ENCODE measurements around the gene ANXA11. TPM values are rescaled to one million over a fixed set of nuclear protein-coding genes. Genes with fewer than 3 reads are reported as not detected.
A peak's percentile ranks its signal among the peaks of the same experiment; 100 is the strongest.

ANXA11 gene
- total and polyA plus RNA-seq, 2 donors (not counting 1 experiment from before 2014, with no cell fraction given): 88.3 to 177 TPM

- DNase-seq (no peak), ATAC-seq (ENCODE audit: low read depth) (no peak)
- Histone ChIP-seq H3K27me3 (replicated peaks in 1 of 4; ENCODE audit: control extremely low read depth in 1 of 4, control insufficient read depth in 3 of 4, insufficient read depth in 4 of 4, low read length in 3 of 4) (no peaks in the 10 kb centered on the region), H3K9ac (ENCODE audit: low read length) (peak overlapping the region; percentile 49), H3K4me3 (ENCODE audit: control extremely low read depth in 1 of 5, extremely low read depth in 1 of 5, insufficient read depth in 1 of 5, low read depth in 2 of 5, low read length in 4 of 5) (peak overlapping the region in 4 of 5 experiments; percentile 1 to 43 (median 22)), H3K4me2 (replicated peaks; ENCODE audit: low read depth, low read length, poor library complexity, severe bottlenecking) (peak overlapping the region; percentile 80), H3K9me3 (ENCODE audit: control extremely low read depth in 1 of 3, control insufficient read depth in 2 of 3, insufficient read depth in 1 of 3, low read length in 2 of 3) (no peaks in the 10 kb centered on the region), H3K27ac (ENCODE audit: low read length in 2 of 2) (peak overlapping the region; percentile 94 to 96), H4K20me1 (ENCODE audit: control insufficient read depth, insufficient read depth, low read length, poor library complexity, severe bottlenecking) (peaks cover 38% of the 10 kb centered on the region), H2AFZ (ENCODE audit: insufficient read depth, low read depth, low read length, poor library complexity, severe bottlenecking) (peak overlapping the region; percentile 46), H3K79me2 (ENCODE audit: control insufficient read depth, insufficient read depth, low read length) (peaks cover 85% of the 10 kb centered on the region), H3K36me3 (replicated peaks in 1 of 2; ENCODE audit: control extremely low read depth in 1 of 2, control insufficient read depth in 1 of 2, extremely low read depth in 1 of 2, insufficient read depth in 2 of 2, low read length in 1 of 2) (peaks cover 3 to 19% of the 10 kb centered on the region in 2 experiments), H3K4me1 (ENCODE audit: control insufficient read depth in 2 of 2, insufficient read depth in 2 of 2, low read length in 2 of 2) (peaks cover 57 to 61% of the 10 kb centered on the region in 2 donors)
- CTCF ChIA-PET: interaction anchor here (0.8 to 7.8 kb wide), 5 partner anchors 15 to 128 kb away, joined by 3 to 85 read pairs (median 16); partner anchors contain the start of gene ANXA11
- peak overlapping the region; percentile 78 for H3K4me3 Mint-ChIP-seq
- H3K9me3 Mint-ChIP-seq (ENCODE audit: insufficient read depth): no peaks in the 10 kb centered on the region
- peaks cover 77% of the 10 kb centered on the region for H3K4me1 Mint-ChIP-seq
- POLR2A ChIA-PET: interaction anchor here (0.6 to 1.9 kb wide), 6 partner anchors 12 to 267 kb away, joined by 3 to 33 read pairs (median 4); partner anchors contain the start of genes ANXA11, TMEM254 and TSPAN14
- H3K27ac Mint-ChIP-seq: peak overlapping the region; percentile 94
- H3K27me3 Mint-ChIP-seq: no peaks in the 10 kb centered on the region
- WGBS (ENCODE audit: insufficient coverage): 100% methylated on average over 1 of the region's 2 CpGs
- intact Hi-C loops (cut with micrococcal nuclease): loop anchor here (1.0 to 5.0 kb wide), 4 partner anchors 18 to 250 kb away; partner anchors contain the start of gene ANXA11
- TF ChIP-seq CTCF (IDR thresholded peaks at IDR 0.05) (no peak), EZH2 (IDR thresholded peaks at IDR 0.05; ENCODE audit: borderline replicate concordance, insufficient read depth, low read depth, low read length, poor library complexity, severe bottlenecking) (no peak)
Measured at GRCh38 chr10:80187060-80187459, 18.3 kb downstream of the ANXA11 start.

- DNase-seq: peak; percentile 47
- Mint-ChIP-seq H3K4me1 (peaks cover 76% of the 10 kb centered on the region), H3K27me3 (no peaks in the 10 kb centered on the region), H3K4me3 (peak overlapping the region; percentile 40), H3K27ac (peak overlapping the region; percentile 94), H3K9me3 (ENCODE audit: insufficient read depth) (no peaks in the 10 kb centered on the region)
- intact Hi-C loops (cut with micrococcal nuclease): loop anchor here (1.0 to 5.0 kb wide), 4 partner anchors 19 to 249 kb away; partner anchors contain the start of gene ANXA11
- H3K4me3 ChIP-seq (ENCODE audit: control extremely low read depth in 1 of 5, extremely low read depth in 1 of 5, insufficient read depth in 1 of 5, low read depth in 2 of 5, low read length in 4 of 5): peak overlapping the region in 1 of 5 experiments; percentile 43
- peak overlapping the region; percentile 80 for H3K4me2 ChIP-seq (replicated peaks; ENCODE audit: low read depth, low read length, poor library complexity, severe bottlenecking)
- 89% methylated on average over 11 of the region's 13 CpGs for WGBS (ENCODE audit: insufficient coverage)
- H3K27me3 ChIP-seq (replicated peaks in 1 of 4; ENCODE audit: control extremely low read depth in 1 of 4, control insufficient read depth in 3 of 4, insufficient read depth in 4 of 4, low read length in 3 of 4): no peaks in the 10 kb centered on the region
- peak overlapping the region; percentile 49 for H3K9ac ChIP-seq (ENCODE audit: low read length)
- peaks cover 44% of the 10 kb centered on the region for H4K20me1 ChIP-seq (ENCODE audit: control insufficient read depth, insufficient read depth, low read length, poor library complexity, severe bottlenecking)
- no peak overlapping the region for H2AFZ ChIP-seq (ENCODE audit: insufficient read depth, low read depth, low read length, poor library complexity, severe bottlenecking)
- peaks cover 51 to 55% of the 10 kb centered on the region in 2 donors for H3K4me1 ChIP-seq (ENCODE audit: control insufficient read depth in 2 of 2, insufficient read depth in 2 of 2, low read length in 2 of 2)
- peaks cover 85% of the 10 kb centered on the region for H3K79me2 ChIP-seq (ENCODE audit: control insufficient read depth, insufficient read depth, low read length)
- POLR2A ChIA-PET: interaction anchor here (0.6 to 1.9 kb wide), 4 partner anchors 18 to 267 kb away, joined by 3 to 33 read pairs (median 4); partner anchors contain the start of genes ANXA11, TMEM254 and TSPAN14
- H3K9me3 ChIP-seq (ENCODE audit: control extremely low read depth in 1 of 3, control insufficient read depth in 2 of 3, insufficient read depth in 1 of 3, low read length in 2 of 3): no peaks in the 10 kb centered on the region
- CTCF ChIA-PET: interaction anchor here (2.0 to 7.8 kb wide), 3 partner anchors 15 to 43 kb away, joined by 16 to 85 read pairs (median 21); partner anchors contain the start of gene ANXA11
- peak overlapping the region; percentile 94 to 96 for H3K27ac ChIP-seq (ENCODE audit: low read length in 2 of 2)
- TF ChIP-seq CTCF (IDR thresholded peaks at IDR 0.05) (no peak), EZH2 (IDR thresholded peaks at IDR 0.05; ENCODE audit: borderline replicate concordance, insufficient read depth, low read depth, low read length, poor library complexity, severe bottlenecking) (no peak)
- no peak for ATAC-seq (ENCODE audit: low read depth)
- H3K36me3 ChIP-seq (replicated peaks in 1 of 2; ENCODE audit: control extremely low read depth in 1 of 2, control insufficient read depth in 1 of 2, extremely low read depth in 1 of 2, insufficient read depth in 2 of 2, low read length in 1 of 2): peaks cover 3 to 19% of the 10 kb centered on the region in 2 experiments
Measured at GRCh38 chr10:80186364-80187012, 18.8 kb downstream of the ANXA11 start.

All from B cell (primary cell).